ENCODE data around the gene SGMS1.

SGMS1 gene

GRCh38 chr10:50381642-50382041, 242.1 kb downstream of the SGMS1 start:
- no peaks in the 10 kb centered on the region for H3K27me3 ChIP-seq (replicated peaks)
- in situ Hi-C loops (cut with HindIII; ENCODE audit: low pct_ligation_motif_present, low sequenced_read_pairs), result no loop called here
- no peak for DNase-seq
- H3K4me3 ChIP-seq (ENCODE audit: low read depth, low read length), result no peak overlapping the region
- H3K36me3 ChIP-seq (replicated peaks), result no peaks in the 10 kb centered on the region
- no peak overlapping the region for H3K27ac ChIP-seq
- no peak for TF ChIP-seq CTCF (IDR thresholded peaks at IDR 0.05; ENCODE audit: low read depth, low read length, missing control alignments)

GRCh38 chr10:50379616-50380015, 244.1 kb downstream of the SGMS1 start:
- in situ Hi-C loops (cut with HindIII; ENCODE audit: low pct_ligation_motif_present, low sequenced_read_pairs), result no loop called here
- Histone ChIP-seq H3K4me3 (ENCODE audit: low read depth, low read length) (no peak overlapping the region), H3K27ac (no peak overlapping the region), H3K36me3 (replicated peaks) (no peaks in the 10 kb centered on the region), H3K27me3 (replicated peaks) (no peaks in the 10 kb centered on the region)
- TF ChIP-seq CTCF (IDR thresholded peaks at IDR 0.05; ENCODE audit: low read depth, low read length, missing control alignments), result no peak
- DNase-seq, result no peak

GRCh38 chr10:50375745-50376144, 248.0 kb downstream of the SGMS1 start:
- no peak overlapping the region for H3K27ac ChIP-seq

GRCh38 chr10:50375051-50375452, 248.7 kb downstream of the SGMS1 start:
- no peak for TF ChIP-seq CTCF (IDR thresholded peaks at IDR 0.05; ENCODE audit: low read depth, low read length, missing control alignments)
- in situ Hi-C loops (cut with HindIII; ENCODE audit: low pct_ligation_motif_present, low sequenced_read_pairs), result no loop called here
- DNase-seq, result no peak
- Histone ChIP-seq H3K4me3 (ENCODE audit: low read depth, low read length) (no peak overlapping the region), H3K36me3 (replicated peaks) (no peaks in the 10 kb centered on the region), H3K27ac (no peak overlapping the region), H3K27me3 (replicated peaks) (no peaks in the 10 kb centered on the region)

More at GRCh38 chr10:50375745-50376144, 248.0 kb downstream of the SGMS1 start:
- Histone ChIP-seq H3K27me3 (replicated peaks) (no peaks in the 10 kb centered on the region), H3K36me3 (replicated peaks) (no peaks in the 10 kb centered on the region), H3K4me3 (ENCODE audit: low read depth, low read length) (no peak overlapping the region)
- in situ Hi-C loops (cut with HindIII; ENCODE audit: low pct_ligation_motif_present, low sequenced_read_pairs), result no loop called here
- no peak for TF ChIP-seq CTCF (IDR thresholded peaks at IDR 0.05; ENCODE audit: low read depth, low read length, missing control alignments)
- no peak for DNase-seq

- in situ Hi-C loops (cut with HindIII; ENCODE audit: low pct_ligation_motif_present, low sequenced_read_pairs), result no loop called here
- no peak for TF ChIP-seq CTCF (IDR thresholded peaks at IDR 0.05; ENCODE audit: low read depth, low read length, missing control alignments)
- no peak overlapping the region for H3K4me3 ChIP-seq (ENCODE audit: low read depth, low read length)
- H3K27me3 ChIP-seq (replicated peaks), result no peaks in the 10 kb centered on the region
- no peaks in the 10 kb centered on the region for H3K36me3 ChIP-seq (replicated peaks)
- peak; percentile 7 for DNase-seq
- H3K27ac ChIP-seq, result no peak overlapping the region
Observed at GRCh38 chr10:50373821-50374501, 249.8 kb downstream of the SGMS1 start.

- in situ Hi-C loops (cut with HindIII; ENCODE audit: low pct_ligation_motif_present, low sequenced_read_pairs), result no loop called here
- H3K36me3 ChIP-seq (replicated peaks), result no peaks in the 10 kb centered on the region
- no peak for TF ChIP-seq CTCF (IDR thresholded peaks at IDR 0.05; ENCODE audit: low read depth, low read length, missing control alignments)
- DNase-seq, result peak; percentile 44
- H3K27ac ChIP-seq, result no peak overlapping the region
- no peaks in the 10 kb centered on the region for H3K27me3 ChIP-seq (replicated peaks)
- H3K4me3 ChIP-seq (ENCODE audit: low read depth, low read length), result no peak overlapping the region
Observed at GRCh38 chr10:50369931-50370330, 253.8 kb downstream of the SGMS1 start.

All from brain microvascular endothelial cell (primary cell).